Measurements from ENCODE around the gene NKD2.
"Not testable (repeated sequence)": the region's sequence is repeated elsewhere in the genome, so short reads cannot be mapped to it uniquely, and the experiment has no call there.

NKD2 gene

GRCh38 chr5:1020452-1020961, 11.9 kb downstream of the NKD2 start:
- Histone ChIP-seq H3K23ac (ENCODE audit: low read length) (no peak overlapping the region), H2AFZ (ENCODE audit: insufficient read depth, low read length, poor library complexity) (no peak overlapping the region), H3K4me2 (ENCODE audit: low read length) (no peak overlapping the region), H3K4ac (ENCODE audit: low read depth, low read length) (no peak overlapping the region), H2BK12ac (ENCODE audit: low read length) (no peak overlapping the region), H2BK5ac (ENCODE audit: low read depth, low read length, poor library complexity) (no peak overlapping the region), H2AK5ac (ENCODE audit: low read length) (no peak overlapping the region), H3K14ac (ENCODE audit: low read length) (no peak overlapping the region), H3K79me2 (ENCODE audit: control insufficient read depth, insufficient read depth, low read length, poor library complexity) (no peaks in the 10 kb centered on the region), H2BK120ac (ENCODE audit: insufficient read depth, low read length, poor library complexity) (no peak overlapping the region), H3K9ac (ENCODE audit: low read length) (no peak overlapping the region), H4K91ac (ENCODE audit: low read depth, low read length) (no peak overlapping the region), H3K27me3 (ENCODE audit: insufficient read depth, low read length) (no peaks in the 10 kb centered on the region), H3K4me3 (ENCODE audit: low read depth, low read length) (no peak overlapping the region), H3K27ac (ENCODE audit: low read depth, low read length) (no peak overlapping the region), H3K4me1 (ENCODE audit: control insufficient read depth in 1 of 2, insufficient read depth in 2 of 2, low read length in 2 of 2) (peaks cover 0 to 2% of the 10 kb centered on the region in 2 experiments), H3K9me3 (ENCODE audit: insufficient read depth, low read depth, low read length) (no peaks in the 10 kb centered on the region), H3K79me1 (ENCODE audit: low read length) (no peaks in the 10 kb centered on the region), H3K18ac (ENCODE audit: low read length) (no peak overlapping the region), H4K8ac (ENCODE audit: low read depth, low read length) (no peak overlapping the region), H3K36me3 (ENCODE audit: control insufficient read depth in 1 of 2, insufficient read depth in 2 of 2, low read length in 2 of 2) (no peaks in the 10 kb centered on the region), H4K12ac (ENCODE audit: low read depth, low read length) (no peak overlapping the region)
- DNase-seq: no peak
- WGBS (ENCODE audit: extremely low coverage, insufficient coverage, insufficient read length): no CpG with 5 or more reads among the region's 16 CpGs

- no peak overlapping the region for H2AK5ac ChIP-seq (ENCODE audit: low read length)
- WGBS (ENCODE audit: extremely low coverage, insufficient coverage, insufficient read length): no CpG with 5 or more reads among the region's 29 CpGs
- H3K27ac ChIP-seq (ENCODE audit: low read depth, low read length): no peak overlapping the region
- H3K4ac ChIP-seq (ENCODE audit: low read depth, low read length): no peak overlapping the region
- H3K9me3 ChIP-seq (ENCODE audit: insufficient read depth, low read depth, low read length): no peaks in the 10 kb centered on the region
- H3K14ac ChIP-seq (ENCODE audit: low read length): no peak overlapping the region
- H3K4me3 ChIP-seq (ENCODE audit: low read depth, low read length): no peak overlapping the region
- no peak overlapping the region for H3K23ac ChIP-seq (ENCODE audit: low read length)
- no peak overlapping the region for H3K4me2 ChIP-seq (ENCODE audit: low read length)
- H4K8ac ChIP-seq (ENCODE audit: low read depth, low read length): no peak overlapping the region
- no peak overlapping the region for H2BK5ac ChIP-seq (ENCODE audit: low read depth, low read length, poor library complexity)
- H4K91ac ChIP-seq (ENCODE audit: low read depth, low read length): no peak overlapping the region
- no peaks in the 10 kb centered on the region for H3K79me2 ChIP-seq (ENCODE audit: control insufficient read depth, insufficient read depth, low read length, poor library complexity)
- H3K27me3 ChIP-seq (ENCODE audit: insufficient read depth, low read length): no peaks in the 10 kb centered on the region
- H2BK120ac ChIP-seq (ENCODE audit: insufficient read depth, low read length, poor library complexity): no peak overlapping the region
- no peak overlapping the region for H4K12ac ChIP-seq (ENCODE audit: low read depth, low read length)
- no peak overlapping the region for H2AFZ ChIP-seq (ENCODE audit: insufficient read depth, low read length, poor library complexity)
- no peaks in the 10 kb centered on the region for H3K36me3 ChIP-seq (ENCODE audit: control insufficient read depth in 1 of 2, insufficient read depth in 2 of 2, low read length in 2 of 2)
- no peak overlapping the region for H2BK12ac ChIP-seq (ENCODE audit: low read length)
- DNase-seq: no peak
- no peak overlapping the region for H3K18ac ChIP-seq (ENCODE audit: low read length)
- H3K9ac ChIP-seq (ENCODE audit: low read length): no peak overlapping the region
- no peaks in the 10 kb centered on the region for H3K79me1 ChIP-seq (ENCODE audit: low read length)
- H3K4me1 ChIP-seq (ENCODE audit: control insufficient read depth in 1 of 2, insufficient read depth in 2 of 2, low read length in 2 of 2): peaks cover 0 to 2% of the 10 kb centered on the region in 2 experiments
Observed at GRCh38 chr5:1021136-1021968, 12.8 kb downstream of the NKD2 start.

DNA sequence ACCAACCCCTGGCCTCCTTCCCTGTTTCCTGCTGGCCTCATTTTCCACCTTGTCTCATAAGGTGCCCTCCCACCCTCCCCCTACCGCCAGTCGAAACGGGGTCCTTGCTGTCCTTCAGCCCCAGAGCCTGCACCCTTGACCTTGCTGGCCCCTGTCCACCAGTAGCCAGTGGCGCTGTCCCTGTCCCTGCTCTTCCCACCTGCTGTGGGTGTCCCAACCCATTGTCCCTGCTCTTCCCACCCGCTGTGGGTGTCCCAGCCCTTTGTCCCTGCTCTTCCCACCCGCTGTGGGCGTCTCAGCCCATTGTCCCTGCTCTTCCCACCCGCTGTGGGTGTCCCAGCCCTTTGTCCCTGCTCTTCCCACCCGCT, 13.4 kb downstream of the NKD2 start:
- no CpG with 5 or more reads among the region's 9 CpGs for WGBS (ENCODE audit: extremely low coverage, insufficient coverage, insufficient read length)
- H3K4me2 ChIP-seq (ENCODE audit: low read length); H3K18ac ChIP-seq (ENCODE audit: low read length): not testable (repeated sequence)

GRCh38 chr5:1026700-1027621, 18.4 kb downstream of the NKD2 start:
- Histone ChIP-seq H3K9ac (ENCODE audit: low read length) (no peak overlapping the region), H3K4me3 (ENCODE audit: low read depth, low read length) (no peak overlapping the region), H4K8ac (ENCODE audit: low read depth, low read length) (no peak overlapping the region), H2BK5ac (ENCODE audit: low read depth, low read length, poor library complexity) (no peak overlapping the region), H3K14ac (ENCODE audit: low read length) (no peak overlapping the region), H2AFZ (ENCODE audit: insufficient read depth, low read length, poor library complexity) (no peak overlapping the region), H2BK12ac (ENCODE audit: low read length) (no peak overlapping the region), H2AK5ac (ENCODE audit: low read length) (no peak overlapping the region), H3K79me2 (ENCODE audit: control insufficient read depth, insufficient read depth, low read length, poor library complexity) (no peaks in the 10 kb centered on the region), H3K27me3 (ENCODE audit: insufficient read depth, low read length) (no peaks in the 10 kb centered on the region), H3K9me3 (ENCODE audit: insufficient read depth, low read depth, low read length) (peaks cover 6% of the 10 kb centered on the region), H3K4ac (ENCODE audit: low read depth, low read length) (no peak overlapping the region), H3K18ac (ENCODE audit: low read length) (no peak overlapping the region), H2BK120ac (ENCODE audit: insufficient read depth, low read length, poor library complexity) (no peak overlapping the region), H3K36me3 (ENCODE audit: control insufficient read depth in 1 of 2, insufficient read depth in 2 of 2, low read length in 2 of 2) (no peaks in the 10 kb centered on the region), H3K27ac (ENCODE audit: low read depth, low read length) (no peak overlapping the region), H3K79me1 (ENCODE audit: low read length) (no peaks in the 10 kb centered on the region), H3K23ac (ENCODE audit: low read length) (no peak overlapping the region), H4K12ac (ENCODE audit: low read depth, low read length) (no peak overlapping the region), H3K4me1 (ENCODE audit: control insufficient read depth in 1 of 2, insufficient read depth in 2 of 2, low read length in 2 of 2) (no peaks in the 10 kb centered on the region), H4K91ac (ENCODE audit: low read depth, low read length) (no peak overlapping the region), H3K4me2 (ENCODE audit: low read length) (no peak overlapping the region)
- DNase-seq: no peak
- no CpG with 5 or more reads among the region's 29 CpGs for WGBS (ENCODE audit: extremely low coverage, insufficient coverage, insufficient read length)

More for the DNA sequence above, 13.4 kb downstream of the NKD2 start:
- H3K27me3 ChIP-seq (ENCODE audit: insufficient read depth, low read length); H2BK120ac ChIP-seq (ENCODE audit: insufficient read depth, low read length, poor library complexity); H4K12ac ChIP-seq (ENCODE audit: low read depth, low read length); H2AK5ac ChIP-seq (ENCODE audit: low read length); H4K8ac ChIP-seq (ENCODE audit: low read depth, low read length); H3K9ac ChIP-seq (ENCODE audit: low read length); H3K79me1 ChIP-seq (ENCODE audit: low read length); H3K23ac ChIP-seq (ENCODE audit: low read length); H3K9me3 ChIP-seq (ENCODE audit: insufficient read depth, low read depth, low read length); H2AFZ ChIP-seq (ENCODE audit: insufficient read depth, low read length, poor library complexity); H4K91ac ChIP-seq (ENCODE audit: low read depth, low read length); H3K79me2 ChIP-seq (ENCODE audit: control insufficient read depth, insufficient read depth, low read length, poor library complexity); H3K4me3 ChIP-seq (ENCODE audit: low read depth, low read length); H3K27ac ChIP-seq (ENCODE audit: low read depth, low read length); H3K4ac ChIP-seq (ENCODE audit: low read depth, low read length); H2BK12ac ChIP-seq (ENCODE audit: low read length); DNase-seq; H3K4me1 ChIP-seq (ENCODE audit: control insufficient read depth in 1 of 2, insufficient read depth in 2 of 2, low read length in 2 of 2); H3K14ac ChIP-seq (ENCODE audit: low read length); H3K36me3 ChIP-seq (ENCODE audit: control insufficient read depth in 1 of 2, insufficient read depth in 2 of 2, low read length in 2 of 2); H2BK5ac ChIP-seq (ENCODE audit: low read depth, low read length, poor library complexity): not testable (repeated sequence)

Measured in trophoblast cell (in vitro differentiated cells and primary cell).